Right cardiac atrium (tissue), 5 donors: ENCODE results near the gene NELL2. TPM values are rescaled to one million over a fixed set of nuclear protein-coding genes. Genes with fewer than 3 reads are reported as not detected.
A peak's percentile ranks its signal among the peaks of the same experiment; 100 is the strongest.
"Not testable (repeated sequence)": the region's sequence is repeated elsewhere in the genome, so short reads cannot be mapped to it uniquely, and the experiment has no call there.

ENCODE experiments used
- ATAC-seq, 2 donors: fragments of 200-7000 bp; cut with Tn5 transposase; one replicate each; pipeline versions ENCODE4 v1.8.0 to v1.9.1; 2020; ENCODE audit warnings: moderate library complexity in 2 of 2, mild to moderate bottlenecking in 1 of 2
- DNase-seq, 3 donors: peaks; one replicate each; pipeline ENCODE4 v3.0.0-alpha.2; 2020
- H3K27ac ChIP-seq: one replicate; pipeline ENCODE4 v1.5.1; 2013; ENCODE audit warnings: mild to moderate bottlenecking, low read length, control low read depth, moderate library complexity
- H3K27me3 ChIP-seq: one replicate; pipeline ENCODE4 v1.6.1; 2013; ENCODE audit not compliant: control insufficient read depth, insufficient read depth
- H3K4me1 ChIP-seq: one replicate; pipeline ENCODE4 v1.6.1; 2013; ENCODE audit warnings: low read length; ENCODE audit not compliant: control insufficient read depth, insufficient read depth
- H3K4me3 ChIP-seq: one replicate; pipeline ENCODE4 v1.5.1; 2013; ENCODE audit warnings: low read length, control low read depth
- H3K9me3 ChIP-seq: one replicate; pipeline ENCODE4 v1.6.1; 2013; ENCODE audit warnings: low read length; ENCODE audit not compliant: control insufficient read depth
- WGBS: extraction: QIAGEN DNeasy Blood & Tissue Kit; methylation state at CpG from one replicate; pipeline ENCODE4 v1.1.7; 2013; 5-methylcytosine and 5-hydroxymethylcytosine counted together
- intact Hi-C, 4 donors: fragments of 100-400 bp; cut with DNase I; formaldehyde crosslinking; loops; one replicate each; pipeline versions ENCODE4 v1.11.0 to v1.14.0; 2022 to 2023
- polyA plus RNA-seq: library from polyadenylated mRNA; stranded (reverse); fragments of 200-250 nt; gene quantifications from one replicate; pipeline ENCODE4 v1.2.3, GENCODE V29; 2013
- total RNA-seq, 4 donors: library from RNA; stranded (reverse); fragmentation: NEBNext Ultra II Directional; extraction: Animal tissue kit (Norgen Biotek cat#: 25700); gene quantifications; one replicate each; pipeline ENCODE4 v1.2.1, GENCODE V29; 2021
- donor health status: healthy with polysubstance abuse.
- donor health status: DM: no; HTN: yes; CAD: no.
- donor health status: DM: no; HTN: no; CAD: no.
- donor health status: DM: no; HTN: yes; CAD: no; lungs with severe emphysema.
- donor health status: DM: yes; HTN: yes; CAD: no.

NELL2 gene
- total and polyA plus RNA-seq, 5 donors: 0.07 to 0.95 (median 0.59) TPM

GRCh38 chr12:44847403-44847802 is 28.7 kb downstream of the NELL2 start:
- Histone ChIP-seq H3K4me1 (peaks cover 2% of the 10 kb centered on the region), H3K9me3 (no peaks in the 10 kb centered on the region), H3K4me3 (no peak overlapping the region), H3K27ac (no peak overlapping the region), H3K27me3 (no peaks in the 10 kb centered on the region)
- intact Hi-C loops: no loop called here
- ATAC-seq: no peak
- WGBS: 36% methylated on average over 1 of the region's 1 CpG
- DNase-seq: no peak

GRCh38 chr12:44846826-44847225 is 29.3 kb downstream of the NELL2 start:
- intact Hi-C loops: no loop called here
- no peak overlapping the region for H3K4me3 ChIP-seq
- DNase-seq (no peak), ATAC-seq (peak; percentile 40 to 59)
- H3K27ac ChIP-seq: no peak overlapping the region
- H3K9me3 ChIP-seq: no peaks in the 10 kb centered on the region
- WGBS: 48% methylated on average over 1 of the region's 1 CpG
- H3K4me1 ChIP-seq: peaks cover 2% of the 10 kb centered on the region
- no peaks in the 10 kb centered on the region for H3K27me3 ChIP-seq

GRCh38 chr12:44842669-44843068 is 33.4 kb downstream of the NELL2 start:
- intact Hi-C loops: no loop called here
- WGBS: 91% methylated on average over 4 of the region's 4 CpGs
- DNase-seq: no peak

GRCh38 chr12:44839785-44840184 is 36.3 kb downstream of the NELL2 start:
- 47% methylated on average over 2 of the region's 2 CpGs for WGBS
- Histone ChIP-seq H3K4me3 (no peak overlapping the region), H3K9me3 (no peaks in the 10 kb centered on the region), H3K27ac (no peak overlapping the region), H3K4me1 (no peaks in the 10 kb centered on the region), H3K27me3 (no peaks in the 10 kb centered on the region)
- ATAC-seq (no peak), DNase-seq (no peak)
- intact Hi-C loops: no loop called here

More at GRCh38 chr12:44842669-44843068, 33.4 kb downstream of the NELL2 start:
- no peaks in the 10 kb centered on the region for H3K9me3 ChIP-seq
- no peak overlapping the region for H3K4me3 ChIP-seq
- no peak for ATAC-seq
- no peaks in the 10 kb centered on the region for H3K27me3 ChIP-seq
- H3K4me1 ChIP-seq: peaks cover 2% of the 10 kb centered on the region
- no peak overlapping the region for H3K27ac ChIP-seq

GRCh38 chr12:44837114-44837755 is 38.9 kb downstream of the NELL2 start:
- Histone ChIP-seq H3K4me1 (no peaks in the 10 kb centered on the region), H3K27me3 (no peaks in the 10 kb centered on the region), H3K27ac (no peak overlapping the region), H3K9me3 (no peaks in the 10 kb centered on the region), H3K4me3 (no peak overlapping the region)
- WGBS: 62% methylated on average over 5 of the region's 5 CpGs
- ATAC-seq (no peak), DNase-seq (no peak)
- intact Hi-C loops: no loop called here

GRCh38 chr12:44835641-44836379 is 40.3 kb downstream of the NELL2 start:
- whole genome bisulfite sequencing: 63% methylated on average over 5 of the region's 5 CpGs
- Histone ChIP-seq H3K27ac (no peak overlapping the region), H3K9me3 (no peaks in the 10 kb centered on the region), H3K4me3 (no peak overlapping the region), H3K4me1 (no peaks in the 10 kb centered on the region), H3K27me3 (no peaks in the 10 kb centered on the region)
- DNase-seq: no peak
- intact Hi-C loops: no loop called here
- peak; percentile 69 to 85 for ATAC-seq

- H3K9me3 ChIP-seq, DNase-seq, intact Hi-C loops, H3K27ac ChIP-seq, H3K4me1 ChIP-seq, H3K27me3 ChIP-seq, H3K4me3 ChIP-seq: not testable (repeated sequence)
- WGBS: 85% methylated on average over 7 of the region's 7 CpGs
- peak in 1 of 2 donors; percentile 20 for ATAC-seq
Observed at GRCh38 chr12:44834996-44835395, 41.1 kb downstream of the NELL2 start.

GRCh38 chr12:44833561-44833960 is 42.6 kb downstream of the NELL2 start:
- ATAC-seq: no peak
- Histone ChIP-seq H3K4me3 (no peak overlapping the region), H3K9me3 (no peaks in the 10 kb centered on the region), H3K27ac (no peak overlapping the region), H3K27me3 (no peaks in the 10 kb centered on the region), H3K4me1 (no peaks in the 10 kb centered on the region)
- no peak for DNase-seq
- intact Hi-C loops: no loop called here
- 86% methylated on average over 5 of the region's 5 CpGs for WGBS

- Histone ChIP-seq H3K4me1 (no peaks in the 10 kb centered on the region), H3K27ac (no peak overlapping the region), H3K27me3 (no peaks in the 10 kb centered on the region), H3K4me3 (no peak overlapping the region), H3K9me3 (no peaks in the 10 kb centered on the region)
- ATAC-seq (no peak), DNase-seq (no peak)
- WGBS: 60% methylated on average over 1 of the region's 1 CpG
- intact Hi-C loops: no loop called here
Observed at GRCh38 chr12:44830566-44831055, 45.5 kb downstream of the NELL2 start.

GRCh38 chr12:44829045-44829444 is 47.1 kb downstream of the NELL2 start:
- DNase-seq: no peak
- Histone ChIP-seq H3K27ac (no peak overlapping the region), H3K4me1 (no peaks in the 10 kb centered on the region), H3K27me3 (no peaks in the 10 kb centered on the region), H3K4me3 (no peak overlapping the region), H3K9me3 (no peaks in the 10 kb centered on the region)
- ATAC-seq: no peak
- WGBS: 29% methylated on average over 1 of the region's 1 CpG
- intact Hi-C loops: no loop called here

- 83% methylated on average over 3 of the region's 3 CpGs for WGBS
- Histone ChIP-seq H3K27me3 (no peaks in the 10 kb centered on the region), H3K4me1 (no peaks in the 10 kb centered on the region), H3K9me3 (no peaks in the 10 kb centered on the region), H3K4me3 (no peak overlapping the region), H3K27ac (no peak overlapping the region)
- no peak for DNase-seq
- intact Hi-C loops: no loop called here
- ATAC-seq: no peak
Observed at GRCh38 chr12:44827832-44828438, 48.2 kb downstream of the NELL2 start.
